GM12878 (cell line): Measurements from ENCODE around the gene MSRB1. TPM values are rescaled to one million over a fixed set of nuclear protein-coding genes. Genes with fewer than 3 reads are reported as not detected.

Source experiments
- ATF2 ChIP-seq: IDR thresholded peaks from 2 replicates; pipeline ENCODE4 v1.6.1; 2012; ENCODE audit warnings: low read length, inconsistent platforms
- CEBPZ ChIP-seq: fragments of 150-350 bp; IDR thresholded peaks from 2 replicates; pipeline ENCODE4 v1.6.1; 2016; ENCODE audit warnings: low read depth, low read length
- EED ChIP-seq: sonication (generic); IDR thresholded peaks from 2 replicates; pipeline ENCODE4 v1.6.1; 2016; ENCODE audit warnings: antibody characterized with exemption, low read depth
- HDAC2 ChIP-seq: fragments of 200-600 bp; sonication (generic); IDR thresholded peaks from 2 replicates; pipeline ENCODE4 v1.6.1; 2017
- IKZF1 ChIP-seq: fragments of 450-650 bp; conservative IDR thresholded peaks from 2 replicates; pipeline ENCODE4 v1.6.1; 2017; ENCODE audit warnings: antibody characterized with exemption, mild to moderate bottlenecking
- IRF4 ChIP-seq: IDR thresholded peaks from 2 replicates; pipeline ENCODE4 v1.6.1; 2011; ENCODE audit warnings: low read depth, low read length
- IRF5 ChIP-seq: fragments of 450-650 bp; IDR thresholded peaks from 2 replicates; pipeline ENCODE4 v1.6.1; 2017; ENCODE audit warnings: borderline replicate concordance
- MAX ChIP-seq: IDR thresholded peaks from 2 replicates; pipeline ENCODE4 v1.6.1; 2012; ENCODE audit warnings: low read depth, low read length, improper control_type of control experiment
- MXI1 ChIP-seq: fragments of 150-350 bp; IDR thresholded peaks from 2 replicates; pipeline ENCODE4 v1.6.1; 2011; ENCODE audit warnings: low read depth, mild to moderate bottlenecking, inconsistent platforms, low read length, improper control_type of control experiment
- RFX5 ChIP-seq: IDR thresholded peaks from 2 replicates; pipeline ENCODE4 v1.6.1; 2011; ENCODE audit warnings: low read depth, low read length, improper control_type of control experiment
- TARDBP ChIP-seq: IDR thresholded peaks from 2 replicates; pipeline ENCODE4 v1.6.1; 2016; ENCODE audit warnings: borderline replicate concordance
- ZNF384 ChIP-seq: IDR thresholded peaks from 2 replicates; pipeline ENCODE4 v1.6.1; 2012; ENCODE audit warnings: low read depth, mild to moderate bottlenecking, low read length, improper control_type of control experiment, borderline replicate concordance
- ZNF592 ChIP-seq: fragments of 450-650 bp; IDR thresholded peaks from 2 replicates; pipeline ENCODE4 v1.6.1; 2017; ENCODE audit warnings: mild to moderate bottlenecking, moderate library complexity
- ZNF687 ChIP-seq: fragments of 450-650 bp; IDR thresholded peaks from 2 replicates; pipeline ENCODE4 v1.6.1; 2017; ENCODE audit warnings: mild to moderate bottlenecking, moderate library complexity
- polyA plus RNA-seq, 11 experiments: library from polyadenylated mRNA; depleted of rRNA in 4 of 11; unstranded in 6 of 11; stranded (reverse) in 5 of 11; fragments of >200 nt; fragmentation: Nextera tagmentation in 4 of 11; fragmentation: Illumina TruSeq in 1 of 11; extraction: Ambion mirVana in 4 of 11; extraction: Trizol in 1 of 11; gene quantifications; 1 replicate in 1 of 11; 2 replicates in 10 of 11; pipeline versions ENCODE4 v1.2.1 to v1.2.3, GENCODE V29; 2011 to 2016; ENCODE audit warnings: inconsistent platforms in 2 of 11, missing spikeins in 2 of 11, low read depth in 1 of 11
- total RNA-seq, 4 experiments: library from RNA; depleted of rRNA in 3 of 4; stranded (reverse); fragments of >200 nt in 3 of 4; fragmentation: Illumina TruSeq in 1 of 4; extraction: Trizol in 1 of 4; gene quantifications; 2 replicates each; pipeline versions ENCODE4 v1.2.1 to v1.2.3, GENCODE V29; 2013 to 2021

MSRB1 gene
- total and polyA plus RNA-seq, 10 of the 15 experiments (the other 5 are each of a cell fraction or from before 2014, with no cell fraction given), result 5.1 to 48.6 (median 25.7) TPM

GRCh38 chr16:1971796-1972489 lies 28.9 kb upstream of the MSRB1 start, which contains the start of gene TBL3 (continued):
- TF ChIP-seq EED (no peak), IKZF1 (peak; percentile 100), ZNF384 (no peak), ATF2 (no peak), MXI1 (peak; percentile 87), HDAC2 (no peak), CEBPZ (no peak), TARDBP (peak; percentile 98), MAX (peak; percentile 93), RFX5 (peak; percentile 48; the same call in 1 of the 2 replicates), ZNF592 (peak; percentile 83; the same call in 1 of the 2 replicates), ZNF687 (peak; percentile 60; the same call in 1 of the 2 replicates), IRF4 (peak; percentile 87), IRF5 (no peak)
